GM23338 (cell line): ENCODE measurements around the gene ARHGEF28. TPM values are rescaled to one million over a fixed set of nuclear protein-coding genes. Genes with fewer than 3 reads are reported as not detected.

Experiments used
- ATAC-seq: fragments of 200-7000 bp; cut with Tn5 transposase; 3 replicates; pipeline ENCODE4 v1.9.1; 2020
- DNase-seq: peaks from one replicate; pipeline ENCODE4 v3.0.0-alpha.2; 2015; ENCODE audit warnings: low spot score
- H2AFZ ChIP-seq: fragments of 200-600 bp; sonication (generic); 2 replicates; pipeline ENCODE4 v1.8.0; 2016; ENCODE audit warnings: antibody characterized with exemption, mild to moderate bottlenecking, moderate library complexity
- H3F3A ChIP-seq: fragments of 200-600 bp; sonication (generic); replicated peaks from 2 replicates; pipeline ENCODE4 v1.8.0; 2017; ENCODE audit warnings: antibody characterized with exemption, mixed run types, low read depth
- H3K27ac ChIP-seq: fragments of 200-600 bp; sonication (generic); 2 replicates; pipeline ENCODE4 v1.6.1; 2016; ENCODE audit warnings: low read depth
- H3K27me3 ChIP-seq: fragments of 200-600 bp; sonication (generic); 2 replicates; pipeline ENCODE4 v1.8.0; 2016; ENCODE audit warnings: mild to moderate bottlenecking, mixed run types, moderate library complexity; ENCODE audit not compliant: insufficient read depth
- H3K36me3 ChIP-seq: fragments of 200-600 bp; sonication (generic); 2 replicates; pipeline ENCODE4 v1.8.0; 2016; ENCODE audit warnings: mild to moderate bottlenecking; ENCODE audit not compliant: insufficient read depth
- H3K4me1 ChIP-seq: fragments of 200-600 bp; sonication (generic); 2 replicates; pipeline ENCODE4 v1.8.0; 2016; ENCODE audit warnings: mild to moderate bottlenecking, moderate library complexity; ENCODE audit not compliant: insufficient read depth
- H3K4me2 ChIP-seq: fragments of 200-600 bp; sonication (generic); 2 replicates; pipeline ENCODE4 v1.7.1; 2017; ENCODE audit warnings: mixed run types
- H3K4me3 ChIP-seq: fragments of 200-600 bp; sonication (generic); 2 replicates; pipeline ENCODE4 v1.6.1; 2016; ENCODE audit warnings: mixed run types
- H3K79me2 ChIP-seq: fragments of 200-600 bp; sonication (generic); replicated peaks from 2 replicates; pipeline ENCODE4 v1.8.0; 2017; ENCODE audit warnings: mild to moderate bottlenecking; ENCODE audit not compliant: insufficient read depth
- H3K9me2 ChIP-seq: fragments of 200-600 bp; sonication (generic); 2 replicates; pipeline ENCODE4 v1.8.0; 2017; ENCODE audit not compliant: insufficient read depth
- H4K20me1 ChIP-seq: fragments of 200-600 bp; sonication (generic); replicated peaks from 2 replicates; pipeline ENCODE4 v1.8.0; 2017; ENCODE audit warnings: mild to moderate bottlenecking; ENCODE audit not compliant: insufficient read depth
- H3K27ac Mint-ChIP-seq: 2 replicates; pipeline ENCODE4 v1.8.0; 2020; ENCODE audit warnings: inconsistent platforms, mild to moderate bottlenecking, moderate library complexity, mixed read lengths
- H3K27me3 Mint-ChIP-seq: 3 replicates; pipeline ENCODE4 v1.8.0; 2022; ENCODE audit warnings: low read depth, mild to moderate bottlenecking, moderate library complexity, mixed read lengths, inconsistent platforms; ENCODE audit not compliant: insufficient read depth, poor library complexity
- H3K36me3 Mint-ChIP-seq: 3 replicates; pipeline ENCODE4 v1.8.0; 2021; ENCODE audit warnings: low read depth, mild to moderate bottlenecking, inconsistent platforms, moderate library complexity, mixed read lengths
- H3K4me1 Mint-ChIP-seq: 3 replicates; pipeline ENCODE4 v1.8.0; 2020; ENCODE audit warnings: mild to moderate bottlenecking, inconsistent platforms, mixed read lengths
- H3K4me3 Mint-ChIP-seq: 3 replicates; pipeline ENCODE4 v1.8.0; 2021; ENCODE audit warnings: moderate library complexity, mild to moderate bottlenecking, inconsistent platforms, mixed read lengths
- H3K9me3 Mint-ChIP-seq: 3 replicates; pipeline ENCODE4 v1.8.0; 2020; ENCODE audit warnings: moderate library complexity, mild to moderate bottlenecking, inconsistent platforms, mixed read lengths
- ETS1 ChIP-seq: IDR thresholded peaks from 2 replicates; pipeline ENCODE4 v1.6.1; 2016; ENCODE audit warnings: antibody characterized with exemption
- EZH2 ChIP-seq: fragments of 200-600 bp; sonication (generic); IDR thresholded peaks from one replicate; pipeline ENCODE4 v1.8.0; 2017; ENCODE audit warnings: antibody characterized with exemption, mild to moderate bottlenecking, low read depth; ENCODE audit not compliant: unreplicated experiment
- EZH2phosphoT487 ChIP-seq: fragments of 200-600 bp; sonication (generic); IDR thresholded peaks from one replicate; pipeline ENCODE4 v1.8.1; 2018; ENCODE audit warnings: antibody characterized with exemption; ENCODE audit not compliant: unreplicated experiment
- JUNB ChIP-seq: IDR thresholded peaks from one replicate; pipeline ENCODE4 v1.6.1; 2016; ENCODE audit warnings: antibody characterized with exemption; ENCODE audit not compliant: unreplicated experiment
- NANOG ChIP-seq: IDR thresholded peaks from 2 replicates; pipeline ENCODE4 v1.6.1; 2016; ENCODE audit warnings: antibody characterized with exemption, borderline replicate concordance
- STAT1 ChIP-seq: IDR thresholded peaks from one replicate; pipeline ENCODE4 v1.6.1; 2016; ENCODE audit warnings: antibody characterized with exemption; ENCODE audit not compliant: unreplicated experiment
- ZNF114 ChIP-seq: fragments of 250-450 bp; sonication (Bioruptor Pico); IDR thresholded peaks from 2 replicates; pipeline ENCODE4 v1.5.0; 2020; ENCODE audit warnings: mild to moderate bottlenecking, moderate library complexity
- ZNF331 ChIP-seq: fragments of 250-450 bp; sonication (Bioruptor Pico); IDR thresholded peaks from 2 replicates; pipeline ENCODE4 v1.5.0; 2020; ENCODE audit warnings: low read depth, mild to moderate bottlenecking, moderate library complexity
- polyA plus RNA-seq: library from polyadenylated mRNA; unstranded; fragments of >200 nt; fragmentation: Nextera tagmentation; extraction: Ambion mirVana; gene quantifications from 2 replicates; pipeline ENCODE4 v1.2.1, GENCODE V29; 2016
- total RNA-seq: library from RNA; depleted of rRNA; stranded (reverse); fragments of >200 nt; shearing (Covaris generic); gene quantifications from 2 replicates; pipeline ENCODE4 v1.2.3, GENCODE V29; 2014
- TF ChIP-seq, protein P1 (sequence below): IDR thresholded peaks from one replicate; pipeline ENCODE4 v1.6.1; 2018; ENCODE audit warnings: antibody characterized with exemption; ENCODE audit not compliant: unreplicated experiment
- TF ChIP-seq, protein P2 (sequence below): fragments of 250-450 bp; sonication (Bioruptor Pico); IDR thresholded peaks from 2 replicates; pipeline ENCODE4 v1.5.0; 2020; ENCODE audit warnings: mild to moderate bottlenecking, moderate library complexity

The ARHGEF28 gene
- total and polyA plus RNA-seq, 2 experiments from 2014 or later = 0.39 to 1.0 TPM

DNA sequence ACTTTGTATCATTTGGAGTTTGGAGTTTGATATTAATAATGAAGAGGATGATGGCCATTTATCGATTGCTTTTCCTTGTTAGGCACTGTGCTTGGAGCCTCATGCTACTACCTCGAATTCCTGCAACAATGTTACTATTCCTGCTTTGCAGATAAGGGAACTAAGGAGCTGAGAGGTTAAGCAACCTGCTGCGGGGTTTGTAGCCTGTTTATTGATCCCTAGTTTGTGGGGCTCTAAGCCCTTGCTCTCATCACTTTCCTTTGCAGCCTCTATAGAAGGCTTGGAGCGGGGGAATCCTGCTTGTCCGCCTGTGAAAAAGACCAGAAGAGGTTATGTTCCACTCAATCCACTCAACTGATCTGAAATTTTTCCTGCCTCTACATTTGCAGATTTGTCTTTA lies 15.8 kb downstream of the ARHGEF28 start:
- no peaks in the 10 kb centered on the region for H3K9me2 ChIP-seq
- no peak overlapping the region for H3K4me3 ChIP-seq
- no peak overlapping the region for H3K27ac Mint-ChIP-seq
- H3K36me3 ChIP-seq = no peaks in the 10 kb centered on the region
- no peak overlapping the region for H3K27ac ChIP-seq
- TF ChIP-seq NANOG (no peak), ZNF114 (no peak), STAT1 (no peak), ETS1 (no peak), EZH2phosphoT487 (no peak), JUNB (no peak), EZH2 (no peak), ZNF331 (no peak)
- TF ChIP-seq, protein P1, sequence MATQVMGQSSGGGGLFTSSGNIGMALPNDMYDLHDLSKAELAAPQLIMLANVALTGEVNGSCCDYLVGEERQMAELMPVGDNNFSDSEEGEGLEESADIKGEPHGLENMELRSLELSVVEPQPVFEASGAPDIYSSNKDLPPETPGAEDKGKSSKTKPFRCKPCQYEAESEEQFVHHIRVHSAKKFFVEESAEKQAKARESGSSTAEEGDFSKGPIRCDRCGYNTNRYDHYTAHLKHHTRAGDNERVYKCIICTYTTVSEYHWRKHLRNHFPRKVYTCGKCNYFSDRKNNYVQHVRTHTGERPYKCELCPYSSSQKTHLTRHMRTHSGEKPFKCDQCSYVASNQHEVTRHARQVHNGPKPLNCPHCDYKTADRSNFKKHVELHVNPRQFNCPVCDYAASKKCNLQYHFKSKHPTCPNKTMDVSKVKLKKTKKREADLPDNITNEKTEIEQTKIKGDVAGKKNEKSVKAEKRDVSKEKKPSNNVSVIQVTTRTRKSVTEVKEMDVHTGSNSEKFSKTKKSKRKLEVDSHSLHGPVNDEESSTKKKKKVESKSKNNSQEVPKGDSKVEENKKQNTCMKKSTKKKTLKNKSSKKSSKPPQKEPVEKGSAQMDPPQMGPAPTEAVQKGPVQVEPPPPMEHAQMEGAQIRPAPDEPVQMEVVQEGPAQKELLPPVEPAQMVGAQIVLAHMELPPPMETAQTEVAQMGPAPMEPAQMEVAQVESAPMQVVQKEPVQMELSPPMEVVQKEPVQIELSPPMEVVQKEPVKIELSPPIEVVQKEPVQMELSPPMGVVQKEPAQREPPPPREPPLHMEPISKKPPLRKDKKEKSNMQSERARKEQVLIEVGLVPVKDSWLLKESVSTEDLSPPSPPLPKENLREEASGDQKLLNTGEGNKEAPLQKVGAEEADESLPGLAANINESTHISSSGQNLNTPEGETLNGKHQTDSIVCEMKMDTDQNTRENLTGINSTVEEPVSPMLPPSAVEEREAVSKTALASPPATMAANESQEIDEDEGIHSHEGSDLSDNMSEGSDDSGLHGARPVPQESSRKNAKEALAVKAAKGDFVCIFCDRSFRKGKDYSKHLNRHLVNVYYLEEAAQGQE = no peak
- TF ChIP-seq, protein P2, sequence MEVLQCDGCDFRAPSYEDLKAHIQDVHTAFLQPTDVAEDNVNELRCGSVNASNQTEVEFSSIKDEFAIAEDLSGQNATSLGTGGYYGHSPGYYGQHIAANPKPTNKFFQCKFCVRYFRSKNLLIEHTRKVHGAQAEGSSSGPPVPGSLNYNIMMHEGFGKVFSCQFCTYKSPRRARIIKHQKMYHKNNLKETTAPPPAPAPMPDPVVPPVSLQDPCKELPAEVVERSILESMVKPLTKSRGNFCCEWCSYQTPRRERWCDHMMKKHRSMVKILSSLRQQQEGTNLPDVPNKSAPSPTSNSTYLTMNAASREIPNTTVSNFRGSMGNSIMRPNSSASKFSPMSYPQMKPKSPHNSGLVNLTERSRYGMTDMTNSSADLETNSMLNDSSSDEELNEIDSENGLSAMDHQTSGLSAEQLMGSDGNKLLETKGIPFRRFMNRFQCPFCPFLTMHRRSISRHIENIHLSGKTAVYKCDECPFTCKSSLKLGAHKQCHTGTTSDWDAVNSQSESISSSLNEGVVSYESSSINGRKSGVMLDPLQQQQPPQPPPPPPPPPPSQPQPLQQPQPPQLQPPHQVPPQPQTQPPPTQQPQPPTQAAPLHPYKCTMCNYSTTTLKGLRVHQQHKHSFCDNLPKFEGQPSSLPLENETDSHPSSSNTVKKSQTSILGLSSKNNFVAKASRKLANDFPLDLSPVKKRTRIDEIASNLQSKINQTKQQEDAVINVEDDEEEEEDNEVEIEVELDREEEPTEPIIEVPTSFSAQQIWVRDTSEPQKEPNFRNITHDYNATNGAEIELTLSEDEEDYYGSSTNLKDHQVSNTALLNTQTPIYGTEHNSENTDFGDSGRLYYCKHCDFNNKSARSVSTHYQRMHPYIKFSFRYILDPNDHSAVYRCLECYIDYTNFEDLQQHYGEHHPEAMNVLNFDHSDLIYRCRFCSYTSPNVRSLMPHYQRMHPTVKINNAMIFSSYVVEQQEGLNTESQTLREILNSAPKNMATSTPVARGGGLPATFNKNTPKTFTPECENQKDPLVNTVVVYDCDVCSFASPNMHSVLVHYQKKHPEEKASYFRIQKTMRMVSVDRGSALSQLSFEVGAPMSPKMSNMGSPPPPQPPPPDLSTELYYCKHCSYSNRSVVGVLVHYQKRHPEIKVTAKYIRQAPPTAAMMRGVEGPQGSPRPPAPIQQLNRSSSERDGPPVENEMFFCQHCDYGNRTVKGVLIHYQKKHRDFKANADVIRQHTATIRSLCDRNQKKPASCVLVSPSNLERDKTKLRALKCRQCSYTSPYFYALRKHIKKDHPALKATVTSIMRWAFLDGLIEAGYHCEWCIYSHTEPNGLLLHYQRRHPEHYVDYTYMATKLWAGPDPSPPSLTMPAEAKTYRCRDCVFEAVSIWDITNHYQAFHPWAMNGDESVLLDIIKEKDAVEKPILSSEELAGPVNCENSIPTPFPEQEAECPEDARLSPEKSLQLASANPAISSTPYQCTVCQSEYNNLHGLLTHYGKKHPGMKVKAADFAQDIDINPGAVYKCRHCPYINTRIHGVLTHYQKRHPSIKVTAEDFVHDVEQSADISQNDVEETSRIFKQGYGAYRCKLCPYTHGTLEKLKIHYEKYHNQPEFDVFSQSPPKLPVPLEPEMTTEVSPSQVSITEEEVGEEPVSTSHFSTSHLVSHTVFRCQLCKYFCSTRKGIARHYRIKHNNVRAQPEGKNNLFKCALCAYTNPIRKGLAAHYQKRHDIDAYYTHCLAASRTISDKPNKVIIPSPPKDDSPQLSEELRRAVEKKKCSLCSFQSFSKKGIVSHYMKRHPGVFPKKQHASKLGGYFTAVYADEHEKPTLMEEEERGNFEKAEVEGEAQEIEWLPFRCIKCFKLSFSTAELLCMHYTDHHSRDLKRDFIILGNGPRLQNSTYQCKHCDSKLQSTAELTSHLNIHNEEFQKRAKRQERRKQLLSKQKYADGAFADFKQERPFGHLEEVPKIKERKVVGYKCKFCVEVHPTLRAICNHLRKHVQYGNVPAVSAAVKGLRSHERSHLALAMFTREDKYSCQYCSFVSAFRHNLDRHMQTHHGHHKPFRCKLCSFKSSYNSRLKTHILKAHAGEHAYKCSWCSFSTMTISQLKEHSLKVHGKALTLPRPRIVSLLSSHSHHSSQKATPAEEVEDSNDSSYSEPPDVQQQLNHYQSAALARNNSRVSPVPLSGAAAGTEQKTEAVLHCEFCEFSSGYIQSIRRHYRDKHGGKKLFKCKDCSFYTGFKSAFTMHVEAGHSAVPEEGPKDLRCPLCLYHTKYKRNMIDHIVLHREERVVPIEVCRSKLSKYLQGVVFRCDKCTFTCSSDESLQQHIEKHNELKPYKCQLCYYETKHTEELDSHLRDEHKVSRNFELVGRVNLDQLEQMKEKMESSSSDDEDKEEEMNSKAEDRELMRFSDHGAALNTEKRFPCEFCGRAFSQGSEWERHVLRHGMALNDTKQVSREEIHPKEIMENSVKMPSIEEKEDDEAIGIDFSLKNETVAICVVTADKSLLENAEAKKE (CRISPR knock-in tag) = no peak
- peak; percentile 87 for ATAC-seq
- H3F3A ChIP-seq = no peaks in the 10 kb centered on the region
- H3K79me2 ChIP-seq = no peaks in the 10 kb centered on the region
- no peaks in the 10 kb centered on the region for H4K20me1 ChIP-seq
- H2AFZ ChIP-seq = no peak overlapping the region
- DNase-seq = peak; percentile 48
- peaks cover 36% of the 10 kb centered on the region for H3K4me1 Mint-ChIP-seq
- peaks cover 16% of the 10 kb centered on the region for H3K4me1 ChIP-seq
- H3K36me3 Mint-ChIP-seq = no peaks in the 10 kb centered on the region
- H3K9me3 Mint-ChIP-seq = no peaks in the 10 kb centered on the region
- H3K27me3 Mint-ChIP-seq = peaks cover 9% of the 10 kb centered on the region
- no peak overlapping the region for H3K4me2 ChIP-seq
- no peak overlapping the region for H3K4me3 Mint-ChIP-seq
- no peaks in the 10 kb centered on the region for H3K27me3 ChIP-seq
